A673 (cell line): ENCODE results near the gene OR4E2. TPM values are rescaled to one million over a fixed set of nuclear protein-coding genes. Genes with fewer than 3 reads are reported as not detected.

ENCODE experiments used
- BruUV-seq: library from RNA; stranded (reverse); fragments of 400-500 nt; replicated peaks from 2 replicates; lab custom pipeline; 2021; lab: Mats Ljungman, UMichigan
- CTCF ChIA-PET: fragments of 300-600 bp; sonication (Branson Sonifier 250); formaldehyde crosslinking; loops from one replicate; lab custom pipeline; 2022; ENCODE audit warnings: antibody characterized with exemption; lab: Charles Lee
- POLR2A ChIA-PET: fragments of 300-600 bp; sonication (Branson Sonifier 250); formaldehyde crosslinking; loops from one replicate; lab custom pipeline; 2022; ENCODE audit warnings: antibody characterized with exemption; ENCODE audit not compliant: low non-redundant PET; lab: Charles Lee
- DNase-seq: peaks from one replicate; pipeline ENCODE4 v3.0.0-alpha.2; 2015; ENCODE audit warnings: low spot score
- H3K27ac ChIP-seq: fragments of 200-600 bp; sonication (generic); 2 replicates; pipeline ENCODE4 v1.5.1; 2016; ENCODE audit warnings: mixed run types, low read depth, mild to moderate bottlenecking, mixed read lengths, antibody characterized with exemption, low read length; ENCODE audit not compliant: poor library complexity, severe bottlenecking
- H3K27me3 ChIP-seq: fragments of 200-600 bp; sonication (generic); replicated peaks from 2 replicates; pipeline ENCODE4 v1.6.1; 2017; ENCODE audit warnings: mixed run types, low read depth, mild to moderate bottlenecking, mixed read lengths, antibody characterized with exemption, low read length; ENCODE audit not compliant: insufficient read depth, poor library complexity
- H3K36me3 ChIP-seq: fragments of 200-600 bp; sonication (generic); 2 replicates; pipeline ENCODE4 v1.6.1; 2016; ENCODE audit warnings: mixed run types, mild to moderate bottlenecking, mixed read lengths, antibody characterized with exemption, low read length; ENCODE audit not compliant: insufficient read depth, poor library complexity, severe bottlenecking
- H3K4me1 ChIP-seq: fragments of 200-600 bp; sonication (generic); 2 replicates; pipeline ENCODE4 v1.6.1; 2017; ENCODE audit warnings: mixed run types, mild to moderate bottlenecking, mixed read lengths, antibody characterized with exemption, low read length; ENCODE audit not compliant: insufficient read depth, poor library complexity, severe bottlenecking
- H3K4me3 ChIP-seq: fragments of 200-600 bp; sonication (generic); 2 replicates; pipeline ENCODE4 v1.5.1; 2016; ENCODE audit warnings: low read depth, mixed run types, mild to moderate bottlenecking, mixed read lengths, low read length; ENCODE audit not compliant: poor library complexity, severe bottlenecking
- H3K9me3 ChIP-seq: fragments of 200-600 bp; sonication (generic); 2 replicates; pipeline ENCODE4 v1.6.1; 2016; ENCODE audit warnings: mixed run types, low read depth, mild to moderate bottlenecking, mixed read lengths, antibody characterized with exemption, low read length; ENCODE audit not compliant: poor library complexity, severe bottlenecking
- CTCF ChIP-seq: fragments of 300-800, 200-600 bp; sonication (generic); conservative IDR thresholded peaks from 2 replicates; pipeline ENCODE4 v1.5.1; 2017; ENCODE audit warnings: low read depth, mild to moderate bottlenecking, antibody characterized with exemption, low read length, moderate library complexity, mixed read lengths
- EZH2 ChIP-seq: fragments of 200-600 bp; sonication (generic); IDR thresholded peaks from 2 replicates; pipeline ENCODE4 v1.6.1; 2017; ENCODE audit warnings: borderline replicate concordance, low read depth, mild to moderate bottlenecking, mixed read lengths, antibody characterized with exemption, low read length; ENCODE audit not compliant: poor library complexity, severe bottlenecking
- intact Hi-C: fragments of 100-400 bp; cut with micrococcal nuclease; formaldehyde crosslinking; loops from one replicate; pipeline ENCODE4 v1.10.0; 2022; ENCODE audit not compliant: unreplicated experiment
- total RNA-seq: library from RNA; stranded (reverse); gene quantifications from 2 replicates; pipeline ENCODE4 v1.2.3, GENCODE V29; 2021

The OR4E2 gene
- total RNA-seq, 1 experiment from 2014 or later: 10.8 TPM

- BruUV-seq: no TSS peak
- CTCF ChIA-PET: interaction anchor here (0.6 to 1.2 kb wide), 4 partner anchors 12 to 544 kb away, joined by 3 to 13 read pairs (median 4); no protein-coding TSS in a partner anchor
- intact Hi-C loops: no loop called here
- Histone ChIP-seq H3K27me3 (no peaks in the 10 kb centered on the region), H3K4me1 (peaks cover 14% of the 10 kb centered on the region), H3K9me3 (peaks cover 8% of the 10 kb centered on the region), H3K36me3 (no peaks in the 10 kb centered on the region), H3K27ac (peak overlapping the region; percentile 49), H3K4me3 (no peak overlapping the region)
- TF ChIP-seq EZH2 (no peak), CTCF (peak; percentile 84)
- peak; percentile 79 for DNase-seq
- POLR2A ChIA-PET: no interaction called here
These were observed 57.8 kb downstream of the OR4E2 start for GRCh38 chr14:21711360-21711961.

- H3K9me3 ChIP-seq: peaks cover 2% of the 10 kb centered on the region
- TF ChIP-seq CTCF: no peak
- TF ChIP-seq EZH2: no peak
- peak overlapping the region; percentile 49 for H3K27ac ChIP-seq
- BruUV-seq: no TSS peak
- H3K4me1 ChIP-seq: peaks cover 18% of the 10 kb centered on the region
- no peak overlapping the region for H3K4me3 ChIP-seq
- intact Hi-C loops: no loop called here
- ChIA-PET POLR2A (no interaction called here), CTCF (interaction anchor here (0.6 to 1.2 kb wide), 3 partner anchors 11 to 543 kb away, joined by 3 to 13 read pairs (median 5); no protein-coding TSS in a partner anchor)
- H3K36me3 ChIP-seq: no peaks in the 10 kb centered on the region
- no peaks in the 10 kb centered on the region for H3K27me3 ChIP-seq
- no peak for DNase-seq
These were observed 58.4 kb downstream of the OR4E2 start for GRCh38 chr14:21712036-21712435.

- no peak overlapping the region for H3K4me3 ChIP-seq
- intact Hi-C loops: no loop called here
- CTCF ChIA-PET: no interaction called here
- no peak overlapping the region for H3K27ac ChIP-seq
- no TSS peak for BruUV-seq
- H3K4me1 ChIP-seq: peaks cover 32% of the 10 kb centered on the region
- H3K36me3 ChIP-seq: no peaks in the 10 kb centered on the region
- no peak for DNase-seq
- H3K27me3 ChIP-seq: no peaks in the 10 kb centered on the region
- TF ChIP-seq EZH2: no peak
- TF ChIP-seq CTCF: no peak
- POLR2A ChIA-PET: no interaction called here
- H3K9me3 ChIP-seq: no peaks in the 10 kb centered on the region
These were observed 60.8 kb downstream of the OR4E2 start for GRCh38 chr14:21714318-21714929.

Other genes with a start within 250 kb of the OR4E2 start
- gene CHD8, start 197.7 kb upstream of the OR4E2 start, total RNA-seq: 122 and 128 TPM in 2 replicates
- gene RAB2B, start 176.9 kb upstream of the OR4E2 start, total RNA-seq: 31.9 and 37.1 TPM in 2 replicates
- 84.7 and 86.8 TPM in 2 replicates for gene TOX4, start 176.6 kb upstream of the OR4E2 start, total RNA-seq
- 93.0 and 96.3 TPM in 2 replicates for gene METTL3, start 142.5 kb upstream of the OR4E2 start, total RNA-seq
- 149 and 157 TPM in 2 replicates for gene SALL2, start 127.5 kb upstream of the OR4E2 start, total RNA-seq
- gene OR10G3, start 73.8 kb upstream of the OR4E2 start, total RNA-seq: not detected in 2 replicates
- 0.26 TPM in 1 of 2 replicates, not detected in the other for gene OR10G2, start 18.9 kb upstream of the OR4E2 start, total RNA-seq
- not detected in 2 replicates for gene OR4E1, start 20.0 kb downstream of the OR4E2 start, total RNA-seq